Body of pancreas (tissue), 4 donors: ENCODE measurements around the gene PTPRJ.

Experiments used
- CTCF ChIP-seq, 7 experiments: fragments of 450-650 bp in 4 of 7; fragments of 200-600 bp in 3 of 7; sonication (generic) in 3 of 7; IDR thresholded peaks; one replicate each; pipeline ENCODE4 v1.5.1; 2016 to 2019; ENCODE audit warnings: antibody characterized with exemption in 7 of 7
- POLR2A ChIP-seq, 3 donors: fragments of 450-650 bp; IDR thresholded peaks; one replicate each; pipeline ENCODE4 v1.6.1; 2016; ENCODE audit warnings: antibody characterized with exemption in 3 of 3, mild to moderate bottlenecking in 2 of 3

DNA sequence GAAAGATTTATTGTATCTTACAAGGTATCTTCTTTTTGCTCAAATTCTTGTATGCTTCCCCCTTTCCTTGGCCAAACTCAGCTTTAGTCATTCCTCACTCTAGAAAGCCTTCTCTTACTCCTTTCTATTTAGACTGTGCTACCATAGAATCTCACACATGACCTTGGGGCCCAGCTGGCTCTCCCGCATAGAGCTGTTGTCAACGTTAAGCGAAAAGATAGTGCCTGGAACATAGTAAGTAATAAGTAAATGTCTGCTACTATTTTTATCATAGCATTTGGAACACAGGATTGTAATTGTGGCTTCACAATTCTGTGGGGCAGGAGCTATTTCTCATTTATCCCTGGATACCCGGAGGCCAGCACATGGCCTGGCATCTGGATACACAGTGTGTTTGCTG lies 197.3 kb downstream of the PTPRJ start:
- TF ChIP-seq CTCF (IDR thresholded peaks at IDR 0.05) (no peak), POLR2A (IDR thresholded peaks at IDR 0.05) (no peak)
